Amniotic stem cell (primary cell): ENCODE data around the gene SMAD9.
"Not testable (repeated sequence)": the region's sequence is repeated elsewhere in the genome, so short reads cannot be mapped to it uniquely, and the experiment has no call there.

Experiments
- DNase-seq: peaks from one replicate; lab custom pipeline; 2025; lab: John Stamatoyannopoulos, UW

SMAD9 gene

DNA sequence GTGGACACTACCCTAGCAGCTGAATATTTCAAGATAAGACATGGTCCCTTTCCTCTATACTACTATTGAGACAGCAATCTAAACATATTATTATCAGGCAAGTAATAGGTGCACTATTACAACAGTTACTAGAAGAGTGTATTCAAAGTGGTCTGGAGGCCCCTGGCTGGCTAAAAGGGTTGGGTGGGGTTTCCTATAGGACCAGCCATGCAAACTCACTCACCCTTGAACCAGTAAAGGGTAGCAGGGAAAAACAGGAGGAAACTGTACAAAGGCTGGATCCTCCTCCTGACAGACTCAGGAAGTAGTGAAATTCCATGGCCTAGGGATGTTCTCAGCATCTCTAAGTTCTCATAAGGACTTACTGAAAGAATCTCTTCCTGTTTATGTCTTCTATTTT lies 7.7 kb downstream of the SMAD9 start:
- DNase-seq = no peak

DNA sequence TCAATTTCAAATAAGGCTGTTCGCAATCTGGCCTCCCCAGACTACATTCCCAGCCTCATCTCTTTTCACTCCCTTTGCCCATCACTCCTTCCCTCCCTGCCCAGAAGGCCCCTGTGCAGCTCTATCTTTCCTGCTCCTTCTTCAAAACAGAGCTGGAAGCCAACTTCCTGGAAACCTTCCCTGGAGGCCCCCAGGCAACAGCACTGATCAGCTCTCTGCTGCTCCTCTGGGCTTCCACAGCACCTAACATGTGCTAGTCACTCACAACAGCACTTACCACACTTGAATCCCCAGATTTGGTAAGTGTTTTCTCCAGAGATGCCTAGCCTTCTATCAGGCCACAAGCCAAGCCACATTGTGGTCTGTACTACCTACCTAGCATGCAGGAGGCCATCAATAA lies 9.5 kb downstream of the SMAD9 start:
- DNase-seq = no peak

- DNase-seq = no peak
These were observed 12.2 kb downstream of the SMAD9 start for GRCh38 chr13:36907821-36908220.

GRCh38 chr13:36907266-36907665 lies 12.8 kb downstream of the SMAD9 start:
- DNase-seq = no peak

DNA sequence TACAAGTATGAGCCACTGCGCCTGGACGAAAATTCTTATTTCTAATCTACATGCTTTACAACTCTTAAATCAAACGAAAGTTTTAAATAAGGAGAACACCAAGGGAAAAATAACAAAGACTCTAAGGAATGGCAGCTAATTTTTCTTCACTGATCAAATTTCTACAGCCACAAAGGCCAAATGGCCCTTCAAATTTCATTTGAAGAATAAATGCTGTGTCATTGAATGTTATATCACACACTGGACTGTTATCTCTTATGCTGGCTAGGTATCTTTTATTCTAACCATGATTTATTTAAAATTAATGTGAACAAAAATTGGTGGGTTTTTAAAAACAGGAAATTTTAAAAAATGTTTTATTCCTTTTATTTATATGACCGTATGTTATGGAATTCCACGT lies 14.1 kb downstream of the SMAD9 start:
- no peak for DNase-seq

DNA sequence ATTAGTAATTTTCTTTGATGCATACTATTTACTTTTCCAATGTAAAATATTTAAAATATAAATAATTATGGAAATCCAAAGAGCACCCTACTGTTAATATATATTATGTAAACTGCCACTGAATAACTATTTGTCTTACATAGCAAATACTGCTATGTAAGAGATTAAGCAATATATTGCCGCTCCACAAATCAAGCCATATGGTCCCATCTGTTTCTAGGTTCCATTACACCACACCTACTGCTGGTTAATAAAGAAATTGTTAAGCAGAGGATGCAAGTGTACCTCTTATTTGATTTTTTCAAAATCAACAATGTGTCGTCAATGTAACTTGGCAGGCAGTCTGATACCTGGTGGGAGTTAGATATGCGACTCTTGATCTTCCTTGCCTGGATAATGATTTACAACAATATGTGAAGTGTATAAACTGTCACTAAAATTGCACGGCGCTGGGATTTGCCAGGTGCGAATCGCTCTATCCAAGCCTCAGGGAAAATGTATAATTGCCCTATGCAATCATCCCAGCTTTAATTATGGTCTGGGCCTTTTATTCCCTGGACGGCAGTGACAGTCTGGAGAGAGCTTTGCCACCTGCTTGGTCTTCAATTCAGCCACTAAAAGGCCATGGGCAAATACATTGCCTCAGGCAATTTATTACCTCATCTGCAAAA lies 16.0 kb downstream of the SMAD9 start:
- DNase-seq = no peak

DNA sequence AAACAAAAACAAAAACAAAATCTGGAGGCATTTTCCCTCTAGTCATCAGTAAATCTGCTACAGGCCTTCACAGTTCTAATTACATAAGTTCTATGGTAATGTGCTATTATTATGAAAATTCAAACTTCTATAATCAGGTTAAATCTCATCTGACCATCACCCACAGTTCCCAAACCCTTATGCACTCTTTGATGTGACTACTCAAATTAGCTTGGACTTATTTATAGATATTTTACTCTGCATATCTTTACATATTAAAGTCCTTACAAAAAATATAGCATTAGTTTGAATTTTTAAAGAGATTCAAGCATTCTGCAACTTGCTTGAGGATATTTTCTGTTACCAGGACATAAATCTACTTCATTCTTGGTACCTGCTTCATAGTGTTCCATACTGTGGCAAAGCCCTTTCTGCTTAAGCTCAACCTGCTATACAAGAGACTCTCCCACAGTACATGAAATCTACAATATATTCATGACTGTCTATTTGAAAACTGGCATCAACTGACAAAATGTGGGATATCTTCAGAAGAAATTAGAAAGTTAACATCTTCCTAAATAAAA lies 22.9 kb downstream of the SMAD9 start:
- no peak for DNase-seq

DNA sequence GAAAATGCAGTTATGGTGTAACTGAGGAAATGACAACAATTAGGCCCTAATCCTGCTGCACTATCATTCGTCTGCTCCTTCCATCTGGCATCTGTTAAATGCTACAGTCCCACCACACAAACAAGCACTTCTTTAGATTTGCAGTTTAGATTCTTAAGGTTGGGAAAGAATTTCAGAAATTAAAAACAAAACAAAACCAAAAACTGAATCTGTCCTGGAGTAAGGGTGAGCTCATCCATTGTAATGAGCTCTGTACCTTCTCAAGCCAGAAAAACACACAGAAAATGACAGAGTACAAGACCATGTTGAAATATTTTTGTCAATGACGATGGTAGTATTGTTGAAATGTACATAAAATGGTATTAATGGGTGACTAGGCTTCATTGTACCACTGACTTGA lies 28.3 kb downstream of the SMAD9 start:
- DNase-seq = no peak

GRCh38 chr13:36888645-36889044 lies 31.4 kb downstream of the SMAD9 start:
- DNase-seq = no peak

GRCh38 chr13:36887758-36888521 lies 32.1 kb downstream of the SMAD9 start:
- no peak for DNase-seq

- no peak for DNase-seq
These were observed 34.1 kb downstream of the SMAD9 start for GRCh38 chr13:36885901-36886300.

DNA sequence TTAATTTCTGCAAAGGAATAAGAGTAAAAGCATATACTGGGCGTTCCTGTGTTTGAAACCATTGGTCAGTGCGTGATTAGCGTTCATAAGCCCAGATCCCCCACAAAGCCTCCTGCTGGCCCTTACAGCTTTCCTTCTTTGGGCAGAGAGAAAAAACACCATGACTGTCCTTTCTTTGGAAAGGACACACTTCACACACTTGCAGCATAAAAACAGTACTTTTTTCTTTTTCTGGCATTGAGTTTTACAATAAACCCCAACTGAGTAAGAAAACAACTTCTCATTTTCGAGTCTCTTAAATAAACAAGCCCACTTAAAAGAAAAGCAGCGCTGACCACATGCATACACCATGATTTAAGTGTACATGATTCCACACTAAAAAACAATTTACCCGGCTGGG lies 35.8 kb downstream of the SMAD9 start:
- no peak for DNase-seq

DNA sequence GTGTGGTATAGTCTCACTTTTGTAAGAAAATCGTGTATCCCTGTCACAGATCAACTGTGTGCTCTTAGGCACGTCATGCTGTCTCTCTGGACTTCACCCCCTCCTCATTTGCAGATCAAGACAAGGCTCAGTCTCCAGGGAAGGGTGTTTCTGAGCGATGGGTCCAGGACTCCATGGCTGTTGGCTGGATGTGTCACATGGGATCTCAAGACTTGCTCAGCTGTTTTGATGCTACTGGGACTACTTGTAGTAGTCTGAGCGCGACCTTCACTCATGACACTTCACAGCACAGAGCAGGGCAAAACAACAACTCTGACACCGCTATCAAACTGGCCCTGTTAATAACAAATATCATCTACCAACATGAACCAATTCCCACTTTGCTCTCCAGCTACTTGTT lies 36.2 kb downstream of the SMAD9 start:
- no peak for DNase-seq

- not testable (repeated sequence) for DNase-seq
These were observed 36.6 kb downstream of the SMAD9 start for GRCh38 chr13:36883392-36883791.

GRCh38 chr13:36882829-36883390 lies 37.1 kb downstream of the SMAD9 start:
- no peak for DNase-seq

DNA sequence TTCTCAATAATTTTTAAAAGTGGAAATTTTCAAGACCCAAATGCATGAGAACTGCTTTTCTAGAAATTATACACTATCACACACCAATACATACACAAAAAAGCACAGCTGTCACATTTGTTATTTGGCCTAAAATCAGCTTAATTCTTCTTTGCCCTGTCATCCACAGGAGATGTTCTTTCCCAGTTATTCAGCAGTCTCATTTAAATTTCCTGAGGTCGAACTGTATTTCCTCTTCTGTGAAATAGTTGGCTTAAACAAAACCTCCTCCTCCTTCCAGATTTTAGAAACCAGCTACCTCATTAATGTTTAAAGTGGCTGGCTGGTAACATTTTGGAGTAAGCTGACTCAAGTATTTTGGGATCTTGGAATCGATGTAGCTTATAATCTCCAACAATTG lies 39.1 kb downstream of the SMAD9 start:
- no peak for DNase-seq

DNA sequence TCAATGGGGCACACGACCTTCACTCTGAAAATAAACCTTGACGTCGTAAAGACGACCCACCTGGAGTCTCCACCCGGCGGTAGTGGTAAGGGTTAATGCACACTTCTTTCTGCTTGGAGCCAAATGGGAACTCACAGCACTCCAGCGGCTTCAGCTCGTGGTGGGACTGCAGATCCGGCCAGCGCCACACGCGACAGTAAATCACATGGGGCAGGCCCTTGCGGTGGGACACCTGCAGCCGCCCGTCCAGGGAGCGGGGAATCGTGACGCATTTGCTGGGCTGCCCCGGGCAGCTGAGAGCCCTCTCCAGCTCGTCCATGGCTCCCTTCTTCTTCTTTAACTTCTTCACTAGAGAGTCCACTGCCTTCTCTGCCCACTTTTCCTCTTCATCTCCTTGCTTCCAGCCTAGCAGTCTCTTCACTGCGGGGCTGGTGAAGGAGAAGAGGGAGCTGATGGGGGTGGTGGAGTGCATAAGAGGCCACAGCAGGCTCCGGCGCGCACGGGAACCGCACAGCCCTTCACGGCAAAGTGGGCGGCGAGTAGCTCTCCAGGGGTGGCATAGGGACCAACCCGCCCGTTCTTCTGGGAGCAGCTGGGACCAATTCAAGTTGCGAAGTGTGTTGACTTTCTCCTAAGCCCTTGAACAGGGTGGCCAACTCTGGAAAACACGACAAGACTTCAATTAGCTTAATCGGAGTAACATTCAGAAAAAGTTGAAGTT lies 40.7 kb downstream of the SMAD9 start:
- DNase-seq = no peak

DNA sequence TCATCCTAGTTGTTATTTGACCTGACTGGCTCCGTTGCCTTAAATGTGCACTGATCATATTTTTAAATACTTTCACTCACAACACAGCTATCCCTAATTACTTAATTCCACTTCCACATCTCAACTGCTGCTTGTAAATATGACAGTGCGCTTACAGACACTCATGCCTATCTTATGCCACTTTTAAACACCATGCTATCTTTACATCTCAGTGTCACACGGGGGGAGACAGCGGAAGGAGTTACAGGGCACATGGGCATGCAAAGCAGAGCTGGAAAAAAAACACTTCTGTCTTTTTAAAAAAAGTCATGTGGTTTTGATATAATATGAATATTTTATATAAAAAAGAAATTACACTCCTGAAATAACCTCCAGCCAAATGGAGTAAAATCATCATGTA lies 44.1 kb downstream of the SMAD9 start:
- no peak for DNase-seq

- no peak for DNase-seq
These were observed 44.6 kb downstream of the SMAD9 start for GRCh38 chr13:36875431-36875830.

- DNase-seq = no peak
These were observed 47.4 kb downstream of the SMAD9 start for GRCh38 chr13:36872621-36873020.

DNA sequence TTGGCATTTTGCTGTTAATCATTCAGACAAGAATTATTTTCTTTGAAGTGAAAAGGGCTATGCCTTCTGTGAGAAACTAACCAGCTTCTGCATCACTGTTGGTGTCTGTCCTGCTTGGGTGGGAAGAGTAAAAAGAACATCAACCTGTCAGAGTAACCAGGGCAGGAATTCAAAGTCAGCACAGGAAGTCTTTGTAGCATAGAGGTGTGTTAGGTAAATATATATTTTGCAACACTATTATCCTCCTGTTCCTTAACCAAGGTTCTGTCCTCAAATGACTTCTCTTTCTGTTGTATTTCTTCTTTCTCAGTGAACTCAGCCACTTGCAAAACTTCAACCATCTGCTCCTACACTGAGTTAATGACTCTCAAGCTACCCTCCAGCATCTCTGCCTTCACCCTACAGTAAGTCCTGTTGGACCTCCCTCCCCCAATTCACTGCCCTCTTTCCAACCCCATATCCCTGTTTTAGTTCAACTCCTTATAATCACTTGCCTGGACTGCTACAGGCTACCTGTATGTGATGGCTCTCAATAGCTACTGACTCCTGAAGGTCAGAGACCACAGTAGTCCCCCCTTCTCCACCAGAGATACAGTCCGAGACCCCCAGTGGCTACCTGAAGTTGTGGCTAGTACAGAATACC lies 49.9 kb downstream of the SMAD9 start:
- DNase-seq = no peak

DNA sequence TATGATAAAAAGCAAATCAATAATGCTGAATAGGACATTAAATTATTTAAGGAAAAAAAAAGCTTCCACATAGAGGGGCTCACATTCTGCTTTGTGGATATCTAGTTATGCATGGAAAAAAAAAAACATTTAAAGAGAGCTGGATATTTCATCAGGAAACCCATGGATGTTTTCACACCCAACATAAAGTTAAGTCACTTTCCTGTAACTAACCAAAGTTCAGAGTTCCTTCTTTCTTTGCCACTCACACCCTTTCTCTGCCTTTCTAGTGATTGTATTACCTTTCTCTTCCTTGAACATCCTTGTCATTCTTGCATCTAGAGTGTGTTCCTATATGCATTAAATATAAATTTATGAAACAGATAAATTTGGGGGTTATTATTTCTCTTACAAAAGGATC lies 53.8 kb downstream of the SMAD9 start:
- no peak for DNase-seq
